GM21723 (cell line): Measurements from ENCODE around the gene ADAMTS19.

ENCODE experiments used
- ATAC-seq: cut with Tn5 transposase; IDR thresholded peaks from one replicate; pipeline ENCODE4 v1.9.1; 2021; ENCODE audit warnings: mild to moderate bottlenecking, moderate library complexity; ENCODE audit not compliant: unreplicated experiment

ADAMTS19 gene

GRCh38 chr5:129670957-129671500, 210.9 kb downstream of the ADAMTS19 start:
- no peak for ATAC-seq

- no peak for ATAC-seq
These were observed 211.9 kb downstream of the ADAMTS19 start for GRCh38 chr5:129672006-129672405.

- no peak for ATAC-seq
These were observed 219.6 kb downstream of the ADAMTS19 start for GRCh38 chr5:129679671-129680070.

- no peak for ATAC-seq
These were observed 227.8 kb downstream of the ADAMTS19 start for GRCh38 chr5:129687941-129688340.

GRCh38 chr5:129689045-129689444, 228.9 kb downstream of the ADAMTS19 start:
- no peak for ATAC-seq

GRCh38 chr5:129691220-129691619, 231.1 kb downstream of the ADAMTS19 start:
- ATAC-seq, result no peak

GRCh38 chr5:129696636-129697035, 236.5 kb downstream of the ADAMTS19 start:
- ATAC-seq, result no peak

- no peak for ATAC-seq
These were observed 238.6 kb downstream of the ADAMTS19 start for GRCh38 chr5:129698661-129699060.

- no peak for ATAC-seq
These were observed 256.1 kb downstream of the ADAMTS19 start for GRCh38 chr5:129716235-129716634.

- no peak for ATAC-seq
These were observed 256.6 kb downstream of the ADAMTS19 start for GRCh38 chr5:129716651-129717050.

GRCh38 chr5:129717751-129718310, 257.7 kb downstream of the ADAMTS19 start:
- no peak for ATAC-seq

GRCh38 chr5:129718471-129719090, 258.5 kb downstream of the ADAMTS19 start:
- no peak for ATAC-seq

GRCh38 chr5:129724222-129724621, 264.1 kb downstream of the ADAMTS19 start:
- ATAC-seq, result no peak

- ATAC-seq, result no peak
These were observed 264.5 kb downstream of the ADAMTS19 start for GRCh38 chr5:129724647-129725046.

- no peak for ATAC-seq
These were observed 279.7 kb downstream of the ADAMTS19 start for GRCh38 chr5:129739773-129740172.

GRCh38 chr5:129743541-129744187, 283.6 kb downstream of the ADAMTS19 start:
- no peak for ATAC-seq

- ATAC-seq, result no peak
These were observed 285.9 kb downstream of the ADAMTS19 start for GRCh38 chr5:129745997-129746396.

- ATAC-seq, result no peak
These were observed 286.8 kb downstream of the ADAMTS19 start for GRCh38 chr5:129746876-129747275.

- ATAC-seq, result no peak
These were observed 287.7 kb downstream of the ADAMTS19 start, which contains the start of gene MINAR2 for GRCh38 chr5:129747572-129748407. Gene MINAR2 (plus strand): TSS chr5:129748094. CDS start chr5:129748191, 97 bp downstream.

- ATAC-seq, result no peak
These were observed 289.1 kb downstream of the ADAMTS19 start for GRCh38 chr5:129748913-129749880.
